Non-pigmented ciliary epithelial cell (primary cell): ENCODE results near the gene PLXNC1.

ENCODE experiments used
- DNase-seq: peaks from one replicate; pipeline ENCODE4 v3.0.0-alpha.2; 2010; ENCODE audit warnings: low read depth

PLXNC1 gene

DNA sequence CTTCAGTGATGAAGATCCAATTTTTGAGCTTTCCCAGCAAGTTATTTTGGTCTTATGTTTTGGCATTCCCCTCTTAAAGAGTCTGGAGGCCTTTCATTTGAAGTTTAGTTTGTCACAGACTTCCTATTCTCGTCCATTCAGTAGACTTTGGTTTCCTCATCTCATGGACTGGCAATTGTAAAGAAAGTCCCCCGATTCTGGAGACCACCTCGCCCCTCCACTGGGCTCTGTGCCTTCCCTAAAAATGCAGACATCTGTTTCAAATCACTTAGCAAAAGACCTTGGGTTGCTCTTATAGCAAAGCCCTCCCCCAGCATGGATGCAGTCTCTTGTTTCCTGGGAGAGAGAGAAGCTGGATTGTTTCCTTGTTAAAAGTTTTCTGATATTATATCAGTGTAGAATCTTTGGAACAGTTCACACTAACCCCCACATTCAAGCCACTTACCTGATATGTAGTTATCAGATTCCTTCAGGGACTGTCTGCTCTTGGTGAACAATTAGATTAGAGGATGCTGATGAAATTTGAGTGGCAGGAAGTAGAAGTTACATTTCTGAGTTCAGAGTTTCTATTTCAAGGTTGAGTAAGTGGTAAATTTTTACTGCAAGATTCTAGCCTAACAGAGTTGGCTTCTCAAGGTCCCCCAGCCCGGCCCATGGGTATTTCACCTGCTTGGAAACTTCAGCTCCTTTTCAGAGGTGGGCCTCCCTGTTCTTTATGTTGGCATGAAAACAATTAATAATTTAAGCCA is 56.3 kb downstream of the PLXNC1 start:
- DNase-seq = no peak

DNA sequence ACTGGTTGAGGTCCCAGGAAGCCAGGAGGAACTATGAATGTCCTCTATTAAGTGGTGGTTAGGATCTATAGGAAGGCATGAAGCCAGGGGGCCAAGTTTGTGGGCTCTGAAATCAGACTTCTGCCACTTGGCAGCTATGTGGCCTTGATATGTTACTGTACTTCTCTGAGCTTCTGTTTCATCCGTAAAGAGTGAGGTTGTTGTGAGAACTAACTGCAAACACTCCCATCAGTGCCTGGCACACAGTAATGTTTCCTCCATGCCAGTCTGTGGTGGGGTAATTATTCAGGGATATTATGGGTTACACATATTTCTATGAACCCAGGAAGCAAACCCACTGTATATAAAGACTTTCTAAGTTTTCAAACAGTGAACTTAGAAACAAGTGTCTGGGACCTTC is 57.4 kb downstream of the PLXNC1 start:
- no peak for DNase-seq

DNA sequence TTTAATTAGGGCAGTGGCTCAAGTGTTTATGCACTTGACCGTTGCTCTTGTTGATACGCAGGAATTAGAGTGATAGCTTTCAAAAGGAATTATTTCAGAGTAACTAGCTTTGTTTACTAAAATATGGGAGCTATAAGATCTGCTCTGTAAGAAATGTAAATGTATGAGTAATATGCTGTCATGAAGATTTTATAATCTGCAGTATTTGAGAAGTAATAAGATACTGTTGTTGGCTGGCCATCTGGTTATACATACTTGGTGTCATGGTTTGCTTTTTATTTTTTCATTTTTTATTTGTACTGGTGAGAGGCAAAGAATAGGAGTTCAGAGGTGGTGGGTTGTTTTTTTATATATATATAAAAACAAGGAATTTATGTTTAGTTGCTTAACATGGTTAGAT is 58.5 kb downstream of the PLXNC1 start:
- no peak for DNase-seq

DNA sequence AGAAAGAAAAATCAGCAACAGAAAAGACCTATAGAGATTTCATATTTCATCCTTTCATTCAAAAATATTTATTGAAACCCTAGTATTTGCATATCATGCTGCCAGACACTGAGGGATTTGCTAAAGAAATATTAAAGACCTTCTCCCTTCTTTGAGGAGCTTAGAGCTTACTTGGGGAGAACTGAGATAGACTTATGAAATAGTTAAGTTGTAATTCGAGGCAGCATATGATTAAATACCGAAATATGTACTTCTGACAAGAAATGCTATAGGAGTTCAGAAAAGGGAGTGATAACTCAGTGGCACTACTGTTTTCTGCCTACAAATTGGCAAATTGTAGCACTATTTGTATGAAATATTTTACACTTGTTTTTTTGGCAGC is 59.1 kb downstream of the PLXNC1 start:
- DNase-seq = no peak

DNA sequence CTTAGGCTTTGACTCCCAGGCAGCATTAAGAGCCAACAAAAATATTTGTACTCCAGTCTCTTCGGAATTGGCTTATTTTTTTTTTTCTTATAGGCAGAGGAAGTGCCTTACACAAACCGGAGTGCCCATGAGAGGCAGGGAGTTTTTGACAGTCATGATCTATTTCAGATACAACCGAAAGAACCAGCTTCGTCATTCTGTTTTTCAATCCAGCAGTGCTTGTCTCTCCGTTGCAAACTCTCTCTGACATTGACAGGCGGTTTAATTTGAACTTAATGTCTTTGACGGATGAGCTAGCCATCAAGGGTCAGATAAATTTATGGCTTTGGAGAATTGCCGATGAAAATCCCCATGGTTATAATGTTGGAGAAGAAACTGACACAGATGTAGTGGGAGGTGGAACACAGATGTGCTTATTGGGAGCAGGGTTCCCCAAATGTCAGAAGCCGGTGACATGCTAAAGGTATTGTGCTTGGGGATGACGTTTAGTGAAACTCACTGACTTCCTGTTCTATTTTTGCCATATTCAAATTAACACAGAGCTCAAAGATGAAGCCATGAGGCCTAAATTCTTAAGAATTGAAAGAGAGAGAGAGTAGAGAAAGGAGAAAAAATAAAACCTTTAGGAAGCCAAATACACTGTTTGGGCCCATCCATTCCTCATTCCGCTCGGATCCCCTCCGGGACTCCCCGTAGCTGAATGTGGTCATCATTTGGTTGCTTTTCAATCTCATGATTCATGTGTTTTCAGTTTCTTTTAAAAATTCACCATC is 59.7 kb downstream of the PLXNC1 start:
- DNase-seq = no peak

DNA sequence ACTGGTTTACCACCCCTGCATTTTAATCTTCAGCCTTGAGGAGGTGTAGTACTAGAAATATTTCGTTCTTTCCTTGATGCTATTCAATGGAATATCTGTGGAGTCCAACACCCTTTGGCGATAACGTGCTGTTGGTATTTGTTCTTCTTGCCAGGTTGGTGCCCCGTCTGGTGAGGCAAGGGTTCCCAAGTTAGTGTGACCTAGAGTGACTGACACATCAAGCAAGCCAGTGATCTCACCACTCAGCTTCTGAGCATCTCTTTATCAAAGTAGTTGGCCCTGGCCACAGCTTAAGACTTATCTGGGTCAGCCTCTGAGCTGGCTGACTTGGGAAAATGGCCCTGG is 60.2 kb downstream of the PLXNC1 start:
- no peak for DNase-seq

DNA sequence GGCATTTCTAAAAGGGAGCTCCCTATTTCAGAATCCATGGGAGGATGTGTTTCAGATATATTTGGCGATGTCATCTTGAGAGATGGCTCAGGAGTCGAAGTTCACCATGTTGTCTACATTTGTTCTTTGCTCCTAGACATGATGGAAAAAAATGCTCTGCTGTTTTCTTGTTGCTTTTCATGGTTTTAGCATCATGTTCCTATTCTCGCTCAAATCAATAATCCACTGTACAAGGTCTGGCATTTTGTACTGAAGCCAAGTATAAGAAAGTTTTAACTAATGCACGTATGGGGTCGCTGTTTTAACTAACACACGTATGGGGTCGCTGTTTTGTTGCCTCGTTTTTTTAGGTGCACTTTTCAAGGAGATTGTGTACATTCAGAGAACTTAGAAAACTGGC is 60.9 kb downstream of the PLXNC1 start:
- no peak for DNase-seq

DNA sequence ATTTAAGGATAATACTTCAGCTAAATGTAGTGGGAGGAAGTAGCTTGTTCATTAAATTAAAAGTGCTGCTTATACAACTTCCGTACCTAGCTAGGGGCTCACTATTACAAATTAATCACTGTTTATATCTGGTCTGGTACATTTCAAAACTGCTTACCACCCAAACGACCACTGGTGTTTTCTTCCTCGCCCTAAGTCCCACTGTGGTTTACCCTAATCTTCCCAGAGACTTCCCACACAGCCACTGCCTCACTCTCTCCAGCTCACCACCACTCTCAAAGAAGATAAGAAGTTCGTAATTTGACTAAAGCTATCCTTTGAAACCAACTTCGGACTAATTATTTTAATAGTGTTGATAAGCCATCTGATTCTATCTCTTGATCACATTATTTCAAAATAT is 62.6 kb downstream of the PLXNC1 start:
- DNase-seq = no peak

DNA sequence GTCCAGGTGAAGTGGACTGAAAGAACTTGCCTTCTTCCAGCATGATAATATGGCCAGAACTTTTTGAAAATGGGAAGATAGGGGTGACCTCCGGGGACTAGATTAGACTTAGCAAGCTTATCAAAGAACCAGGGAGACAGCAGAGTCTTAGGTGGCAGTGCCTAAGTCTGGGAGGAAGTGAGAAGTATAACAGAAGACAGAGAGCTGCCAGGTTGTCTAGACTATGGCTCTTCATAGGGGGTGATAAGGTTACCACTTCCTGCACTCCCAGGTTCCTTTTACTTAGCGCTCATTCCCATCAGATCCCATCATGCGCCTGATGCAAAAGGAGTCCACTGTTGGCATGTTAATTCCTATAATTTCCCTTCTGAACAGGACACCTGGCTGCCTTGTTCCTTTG is 69.9 kb downstream of the PLXNC1 start:
- DNase-seq = no peak

DNA sequence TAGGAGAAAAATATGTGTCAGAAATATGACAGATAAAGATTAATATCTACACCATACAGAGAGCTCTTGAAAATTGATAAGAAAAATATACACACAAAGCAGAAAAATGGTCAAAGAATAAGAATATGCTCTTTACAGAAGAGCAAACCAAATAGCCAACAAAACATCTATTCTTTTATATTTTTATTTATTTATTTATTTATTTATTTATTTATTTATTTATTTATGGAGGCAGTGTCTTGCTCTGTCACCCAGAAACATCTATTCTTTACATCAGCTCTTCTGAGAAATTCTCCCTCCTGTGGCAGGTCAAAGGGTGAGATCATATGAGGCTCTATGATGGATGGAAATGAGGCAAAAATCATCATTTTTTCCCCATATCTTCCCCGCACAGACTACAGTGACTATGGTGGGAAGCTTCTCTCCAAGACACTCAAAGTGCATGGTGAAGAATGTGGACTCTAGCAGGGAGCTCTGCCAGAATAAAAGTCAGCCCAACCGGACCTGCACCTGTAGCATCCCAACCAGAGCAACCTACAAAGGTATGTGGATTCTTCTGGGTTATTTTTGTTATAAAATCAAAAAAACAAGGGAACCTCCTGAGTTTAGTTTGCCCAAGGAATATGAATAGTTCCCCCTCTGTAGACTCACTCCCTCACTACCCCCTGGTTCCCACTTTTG is 71.4 kb downstream of the PLXNC1 start:
- no peak for DNase-seq

DNA sequence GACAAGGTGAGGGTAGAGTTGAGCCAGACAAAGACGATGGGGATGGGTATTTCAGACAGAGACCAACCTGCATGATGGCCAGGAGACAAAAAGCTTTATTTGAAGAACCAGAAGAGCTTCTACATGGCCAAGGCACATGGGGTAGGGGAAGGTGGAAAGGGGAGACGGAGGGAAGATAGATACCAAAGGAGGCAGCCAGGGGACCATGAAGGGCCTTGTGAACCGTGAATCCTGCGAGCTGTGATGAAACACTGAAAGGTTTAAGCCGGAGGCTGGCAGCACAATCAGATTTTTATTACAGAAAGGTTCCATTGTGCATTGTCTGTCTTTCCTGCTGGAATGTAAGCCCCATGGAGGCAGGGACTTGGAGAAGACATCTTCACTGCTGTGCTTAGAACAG is 72.4 kb downstream of the PLXNC1 start:
- no peak for DNase-seq

DNA sequence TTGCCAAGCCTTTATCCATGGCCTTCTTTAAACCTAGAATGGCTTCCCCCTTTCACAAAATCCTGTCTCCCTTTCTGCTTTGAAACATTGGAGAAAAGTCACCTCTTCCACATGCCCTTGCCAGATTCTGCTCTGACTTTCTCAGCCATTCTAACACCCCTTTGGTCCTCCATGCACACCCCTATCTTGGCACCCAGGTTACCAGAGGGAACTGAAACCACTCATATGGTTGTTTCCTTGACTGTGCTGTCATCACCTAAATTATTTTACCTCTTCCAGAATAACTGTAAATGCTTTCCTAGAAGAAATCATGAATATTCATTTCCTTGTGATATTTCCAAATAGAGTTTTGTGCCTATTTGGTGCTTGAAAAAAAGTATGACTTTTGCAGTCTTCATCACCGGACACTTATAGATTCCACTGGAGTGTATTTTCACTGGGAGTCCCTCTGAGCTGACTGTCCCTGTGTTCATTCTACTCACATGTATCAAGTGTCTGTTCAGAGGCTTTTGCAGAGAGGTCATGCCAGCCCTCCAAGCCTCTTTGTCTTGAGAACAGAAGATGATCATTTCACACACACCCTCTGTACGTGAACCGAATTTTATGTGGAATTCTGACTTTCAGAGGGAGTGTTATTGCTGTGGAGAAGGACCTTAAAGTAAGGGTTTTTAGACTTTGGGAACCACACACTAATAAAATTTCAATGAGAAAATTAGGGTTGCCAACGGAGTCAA is 74.1 kb downstream of the PLXNC1 start:
- DNase-seq = no peak

DNA sequence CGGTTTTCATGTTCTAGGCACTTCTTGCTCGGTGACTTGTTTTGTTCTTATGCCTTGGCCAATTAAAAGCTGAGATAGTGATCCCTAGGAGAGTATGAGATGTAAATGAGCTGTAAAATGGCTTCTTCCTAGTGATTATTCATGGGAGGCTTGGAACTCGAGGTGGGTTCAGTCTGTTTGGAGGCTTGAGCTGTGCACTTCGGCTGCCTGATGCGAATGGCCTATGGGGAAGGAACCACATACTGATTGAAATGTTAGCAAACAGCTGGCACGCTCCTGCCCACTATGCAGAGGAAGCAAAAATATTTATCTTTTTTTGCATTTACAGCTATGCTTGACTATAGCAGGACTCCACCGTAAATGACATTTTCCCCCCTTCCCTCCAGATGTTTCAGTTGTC is 75.5 kb downstream of the PLXNC1 start:
- no peak for DNase-seq

DNA sequence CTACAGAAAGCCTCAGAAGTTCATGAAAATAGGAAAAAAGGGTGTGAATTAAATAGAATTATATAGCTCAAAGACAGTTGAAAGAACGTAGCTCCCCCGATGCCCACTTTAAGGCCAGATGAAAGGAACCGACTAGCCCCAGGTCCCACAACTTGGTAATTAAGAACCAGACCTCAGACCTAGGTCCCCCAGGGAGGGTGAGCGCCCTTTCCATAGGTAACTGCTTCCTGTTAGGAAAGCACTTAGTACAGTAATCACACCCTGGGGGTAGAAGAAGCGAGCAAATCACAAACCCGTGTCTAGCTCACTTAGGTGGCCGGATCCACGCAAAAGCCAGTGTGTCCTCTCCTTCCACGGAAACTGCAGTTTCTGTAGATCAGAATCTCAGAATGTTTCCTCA is 77.1 kb downstream of the PLXNC1 start:
- DNase-seq = no peak

DNA sequence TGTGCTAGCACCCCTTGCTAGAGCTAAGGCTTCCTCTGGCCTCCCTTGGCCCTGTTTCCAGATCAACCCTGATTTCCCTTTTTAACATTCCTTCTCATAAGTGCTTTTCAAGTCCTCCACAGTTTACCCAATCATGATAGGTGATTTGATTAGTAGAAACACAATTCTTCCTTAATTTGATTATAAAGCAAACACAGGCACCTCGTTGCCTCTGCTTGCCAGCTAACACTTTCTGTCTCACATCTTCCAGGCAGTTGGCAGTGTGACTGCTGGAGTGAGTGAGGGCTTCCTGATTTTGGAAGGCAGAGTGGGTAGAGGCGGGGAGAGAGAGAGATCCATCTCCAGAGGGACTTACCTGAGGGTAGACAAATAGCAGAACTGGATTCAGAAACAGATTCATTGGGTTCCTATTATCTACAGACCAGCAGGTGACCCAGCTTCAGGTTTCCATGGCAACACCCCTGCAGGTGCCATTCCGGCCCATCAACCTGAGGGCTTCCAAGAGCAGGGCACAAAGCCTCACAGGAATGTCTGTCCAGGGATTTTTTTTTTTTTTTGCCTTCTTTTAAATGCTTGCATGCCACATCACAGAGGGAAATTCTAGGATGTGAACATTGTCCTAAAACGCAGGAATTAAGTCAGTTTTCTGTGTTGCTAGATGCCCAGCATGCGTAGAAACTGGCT is 77.7 kb downstream of the PLXNC1 start:
- no peak for DNase-seq

DNA sequence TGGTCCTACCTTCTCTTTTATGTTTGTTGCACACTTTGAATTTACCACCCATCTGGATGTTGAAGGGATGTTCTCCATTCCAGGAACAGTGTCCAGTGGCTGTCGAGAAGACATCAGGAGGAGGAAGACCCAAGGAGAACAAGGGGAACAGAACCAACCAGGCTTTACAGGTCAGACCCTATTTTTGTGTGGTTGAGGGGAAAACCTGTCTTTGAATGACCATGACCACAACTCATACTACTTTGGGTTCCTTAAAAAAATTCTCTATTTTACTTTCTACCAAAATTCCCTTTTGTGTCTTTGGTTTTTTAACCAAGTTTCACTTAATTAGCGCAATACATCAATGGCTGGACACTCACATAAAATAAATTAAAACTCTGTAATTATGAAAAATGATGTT is 78.7 kb downstream of the PLXNC1 start:
- DNase-seq = no peak

DNA sequence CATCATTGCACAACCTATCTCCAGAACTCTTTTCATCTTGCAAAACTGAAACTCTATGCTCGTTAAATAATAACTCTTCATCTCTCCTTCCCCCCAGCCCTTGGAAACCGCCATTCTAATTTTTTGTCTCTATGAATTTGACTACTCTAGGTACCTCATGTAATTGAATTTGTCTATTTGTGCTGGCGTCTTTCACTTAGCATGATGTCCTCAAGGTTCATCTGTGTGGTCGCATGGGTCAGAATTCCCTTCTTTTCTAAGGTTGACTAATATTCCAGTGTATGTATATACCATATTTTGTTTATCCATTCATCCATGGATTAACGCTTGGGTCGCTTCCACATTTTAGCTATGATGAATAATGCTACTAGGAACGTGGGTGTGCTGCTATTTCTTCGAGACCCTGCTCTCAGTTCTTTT is 80.1 kb downstream of the PLXNC1 start:
- DNase-seq = no peak

DNA sequence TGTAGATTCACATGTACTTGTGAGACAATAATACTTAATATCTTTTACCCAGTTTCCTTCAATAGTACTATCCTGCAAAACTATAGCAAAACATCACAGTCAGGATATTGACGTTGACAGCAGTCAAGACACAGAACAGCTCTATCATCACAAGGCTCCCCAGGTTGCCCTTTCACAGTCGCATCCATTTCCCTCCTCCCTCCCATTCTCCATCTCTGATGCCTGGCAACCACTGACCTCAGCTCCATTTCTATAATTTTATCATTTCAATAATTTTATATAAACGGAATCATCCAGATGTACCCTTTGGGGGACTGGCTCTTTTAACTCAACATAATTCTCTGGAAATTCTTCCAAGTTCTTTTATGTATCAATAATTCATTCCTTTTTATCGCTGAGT is 81.5 kb downstream of the PLXNC1 start:
- DNase-seq = no peak

DNA sequence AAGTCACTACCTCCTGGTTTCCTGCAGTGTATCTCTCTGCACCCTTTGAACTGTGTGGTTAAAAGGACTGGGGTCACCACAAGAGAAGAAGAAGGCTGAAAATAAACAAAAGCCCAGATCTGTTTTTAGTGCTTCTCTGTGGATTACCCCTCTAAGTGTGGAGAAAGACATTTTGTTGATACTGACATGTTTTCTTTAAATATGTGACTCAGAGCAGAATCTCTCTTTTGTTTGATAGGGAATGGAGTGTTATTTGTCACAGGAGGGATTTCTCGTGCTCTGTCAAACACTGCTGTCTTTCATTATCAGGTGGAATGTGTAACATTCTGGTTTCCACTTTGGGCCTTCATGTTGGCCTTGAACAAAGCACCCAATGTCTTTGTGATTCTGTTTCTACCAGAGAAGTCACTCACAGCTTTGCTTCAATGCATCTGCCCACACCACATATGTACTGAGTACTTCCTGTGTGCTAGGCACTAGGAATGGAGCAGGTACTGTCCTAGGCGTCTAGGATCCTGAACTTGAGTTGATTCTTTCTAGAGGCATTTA is 82.1 kb downstream of the PLXNC1 start:
- DNase-seq = no peak

DNA sequence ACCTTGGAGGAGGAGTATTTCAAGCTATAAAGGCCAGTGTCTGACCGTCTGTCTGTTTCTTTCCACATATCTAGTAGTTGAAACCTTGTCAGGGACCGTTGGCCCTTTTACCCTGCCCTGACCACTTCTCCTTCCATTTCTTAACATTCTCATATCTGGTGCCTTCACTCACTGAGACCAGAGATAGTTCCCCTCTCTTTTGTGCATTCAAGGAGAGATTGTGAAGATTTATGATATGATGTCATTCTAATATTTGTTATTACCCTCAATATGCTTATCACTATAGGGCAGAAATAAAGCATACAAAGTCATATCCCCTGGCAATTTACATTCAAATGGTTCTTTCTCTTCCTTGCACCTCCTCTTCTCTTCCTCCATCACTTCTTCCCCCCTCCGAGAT is 83.3 kb downstream of the PLXNC1 start:
- no peak for DNase-seq

DNA sequence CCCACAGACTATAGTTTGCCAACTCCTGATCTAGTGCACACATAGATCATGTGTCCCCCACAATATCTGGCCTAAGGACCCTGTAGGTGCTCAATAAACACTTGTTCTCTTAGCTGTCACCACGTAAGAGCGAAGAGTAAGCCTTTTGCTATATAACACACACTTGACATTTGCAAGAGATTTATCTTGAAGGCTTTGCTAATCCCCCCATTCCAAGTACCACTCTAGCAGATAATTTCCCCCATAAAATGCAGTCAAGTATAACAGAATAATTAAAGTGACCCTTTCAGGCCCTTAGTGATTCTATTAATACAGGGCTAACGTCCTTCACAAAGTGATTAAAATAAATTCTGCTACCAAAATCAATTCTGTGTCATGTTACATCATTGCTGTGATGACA is 87.5 kb downstream of the PLXNC1 start:
- no peak for DNase-seq
